HepG2 (cell line): ENCODE measurements around the gene UBASH3A. TPM values are rescaled to one million over a fixed set of nuclear protein-coding genes. Genes with fewer than 3 reads are reported as not detected.

Experiments
- ATAC-seq: fragments of 200-7000 bp; cut with Tn5 transposase; 3 replicates; pipeline ENCODE4 v1.9.1; 2020; ENCODE audit warnings: mild to moderate bottlenecking, moderate library complexity
- BruUV-seq: library from RNA; stranded (reverse); fragments of 400-500 nt; replicated peaks from 2 replicates; lab custom pipeline; 2021; lab: Mats Ljungman, UMichigan
- CTCF ChIA-PET: fragments of 300-600 bp; formaldehyde crosslinking; extraction: SDS; loops from one replicate; lab custom pipeline; 2021; ENCODE audit warnings: low total read pairs, inconsistent platforms, low intra/inter-chr PET ratio; lab: Yijun Ruan, JAX
- POLR2A ChIA-PET: fragments of 350-600 bp; sonication (Branson Sonifier 250); formaldehyde crosslinking; loops from one replicate; lab custom pipeline; 2020; ENCODE audit warnings: antibody characterized with exemption, inconsistent platforms; lab: Yijun Ruan, JAX
- DNase-seq: peaks from one replicate; pipeline ENCODE4 v3.0.0-alpha.2; 2015; ENCODE audit warnings: low spot score
- FAIRE-seq: peaks from 3 replicates; lab custom pipeline; 2011; peaks lifted over from hg19 to GRCh38; lab: Jason Lieb, UNC
- H2AFZ ChIP-seq: one replicate; pipeline ENCODE4 v1.6.1; 2011; ENCODE audit warnings: low read length, inconsistent platforms
- H3K27ac ChIP-seq: fragments of 300-600 bp; 3 replicates; pipeline ENCODE4 v1.8.0; 2011; ENCODE audit warnings: mixed run types, mild to moderate bottlenecking, mixed read lengths, low read length, inconsistent platforms; ENCODE audit not compliant: insufficient read depth; ENCODE audit errors: extremely low read length
- H3K27me3 ChIP-seq, 2 experiments: fragments of 200-600 bp in 1 of 2; 2 replicates in 1 of 2; 3 replicates in 1 of 2; pipeline versions ENCODE4 v1.6.0 to v1.8.0; 2011; ENCODE audit warnings: low read length in 2 of 2, mild to moderate bottlenecking in 2 of 2, moderate library complexity in 2 of 2, inconsistent platforms in 1 of 2; ENCODE audit not compliant: insufficient read depth in 2 of 2, control insufficient read depth in 1 of 2
- H3K36me3 ChIP-seq, 2 experiments: fragments of 200-600 bp in 1 of 2; replicated peaks in 1 of 2; 2 replicates in 1 of 2; 3 replicates in 1 of 2; pipeline versions ENCODE4 v1.5.1 to v1.8.0; 2011; ENCODE audit warnings: low read length in 2 of 2, inconsistent platforms in 1 of 2; ENCODE audit not compliant: insufficient read depth in 2 of 2, control insufficient read depth in 1 of 2
- H3K4me1 ChIP-seq: 2 replicates; pipeline ENCODE4 v1.5.1; 2012; ENCODE audit warnings: low read length, inconsistent platforms; ENCODE audit not compliant: insufficient read depth
- H3K4me2 ChIP-seq: 2 replicates; pipeline ENCODE4 v1.6.0; 2011; ENCODE audit warnings: low read depth, low read length, inconsistent platforms
- H3K4me3 ChIP-seq, 3 experiments: fragments of 200-600 bp in 1 of 3; sonication (generic), shearing (Covaris generic) in 1 of 3; replicated peaks in 1 of 3; 2 replicates each; pipeline ENCODE4 v1.5.1; 2011 to 2016; ENCODE audit warnings: low read length in 3 of 3, inconsistent platforms in 2 of 3, low read depth in 2 of 3, mild to moderate bottlenecking in 2 of 3, control low read depth in 1 of 3, mixed read lengths in 1 of 3; ENCODE audit not compliant: insufficient read depth in 1 of 3
- H3K79me2 ChIP-seq: one replicate; pipeline ENCODE4 v1.6.1; 2011; ENCODE audit warnings: low read length, inconsistent platforms; ENCODE audit not compliant: insufficient read depth
- H3K9ac ChIP-seq: 2 replicates; pipeline ENCODE4 v1.6.0; 2011; ENCODE audit warnings: mild to moderate bottlenecking, low read depth, low read length, inconsistent platforms; ENCODE audit not compliant: insufficient read depth
- H3K9me3 ChIP-seq: 2 replicates; pipeline ENCODE4 v1.5.1; 2012; ENCODE audit warnings: mild to moderate bottlenecking, low read length
- H4K20me1 ChIP-seq: 2 replicates; pipeline ENCODE4 v1.6.0; 2011; ENCODE audit warnings: inconsistent platforms, mild to moderate bottlenecking, low read length, moderate library complexity; ENCODE audit not compliant: insufficient read depth
- ARNT2 ChIP-seq: sonication (generic); formaldehyde crosslinking; IDR thresholded peaks from 2 replicates; pipeline ENCODE4 v1.8.0; 2022; ENCODE audit warnings: mild to moderate bottlenecking, low read depth, missing genetic modification reagents, moderate library complexity
- BRF2 ChIP-seq: sonication (generic); formaldehyde crosslinking; IDR thresholded peaks from 2 replicates; pipeline ENCODE4 v1.8.1; 2022; ENCODE audit warnings: mild to moderate bottlenecking, missing genetic modification reagents
- CHCHD3 ChIP-seq: sonication (generic); formaldehyde crosslinking; IDR thresholded peaks from 2 replicates; pipeline ENCODE4 v1.8.0; 2022; ENCODE audit warnings: mild to moderate bottlenecking, missing genetic modification reagents, moderate library complexity
- FOXO4 ChIP-seq: sonication (generic); formaldehyde crosslinking; conservative IDR thresholded peaks from 2 replicates; pipeline ENCODE4 v1.8.1; 2023; ENCODE audit warnings: missing genetic modification reagents
- IRX3 ChIP-seq: sonication (generic); formaldehyde crosslinking; IDR thresholded peaks from 2 replicates; pipeline ENCODE4 v1.8.1; 2023; ENCODE audit warnings: mild to moderate bottlenecking, low read depth, missing genetic modification reagents, borderline replicate concordance
- KDM5B ChIP-seq: sonication (generic); formaldehyde crosslinking; IDR thresholded peaks from 2 replicates; pipeline ENCODE4 v1.4.0; 2020; ENCODE audit warnings: missing genetic modification reagents, mild to moderate bottlenecking, borderline replicate concordance
- MEIS1 ChIP-seq: sonication (generic); formaldehyde crosslinking; IDR thresholded peaks from 2 replicates; pipeline ENCODE4 v1.9.0; 2021; ENCODE audit warnings: mild to moderate bottlenecking, missing genetic modification reagents, moderate library complexity, borderline replicate concordance
- MZF1 ChIP-seq: sonication (generic); formaldehyde crosslinking; IDR thresholded peaks from 2 replicates; pipeline ENCODE4 v1.8.1; 2023; ENCODE audit warnings: mild to moderate bottlenecking, missing genetic modification reagents, borderline replicate concordance
- PAWR ChIP-seq: sonication (generic); formaldehyde crosslinking; IDR thresholded peaks from 2 replicates; pipeline ENCODE4 v1.4.0; 2020; ENCODE audit warnings: missing genetic modification reagents, mild to moderate bottlenecking, borderline replicate concordance
- PBX3 ChIP-seq: sonication (generic); formaldehyde crosslinking; IDR thresholded peaks from 2 replicates; pipeline ENCODE4 v1.8.1; 2023; ENCODE audit warnings: missing genetic modification reagents, inconsistent platforms, borderline replicate concordance
- RORA ChIP-seq: sonication (generic); formaldehyde crosslinking; IDR thresholded peaks from 2 replicates; pipeline ENCODE4 v1.5.0; 2020; ENCODE audit warnings: mild to moderate bottlenecking, missing genetic modification reagents, moderate library complexity
- SIN3B ChIP-seq: fragments of 150-350 bp; IDR thresholded peaks from 2 replicates; pipeline ENCODE4 v1.6.1; 2014; ENCODE audit warnings: low read length
- TERF1 ChIP-seq: sonication (generic); formaldehyde crosslinking; IDR thresholded peaks from 2 replicates; pipeline ENCODE4 v1.8.0; 2022; ENCODE audit warnings: mild to moderate bottlenecking, missing genetic modification reagents, moderate library complexity
- ZC3H13 ChIP-seq: sonication (generic); formaldehyde crosslinking; IDR thresholded peaks from 2 replicates; pipeline ENCODE4 v1.8.1; 2023; ENCODE audit warnings: mild to moderate bottlenecking, missing genetic modification reagents, moderate library complexity
- ZC3H4 ChIP-seq: sonication (generic); formaldehyde crosslinking; IDR thresholded peaks from 2 replicates; pipeline ENCODE4 v1.4.0; 2020; ENCODE audit warnings: missing genetic modification reagents, borderline replicate concordance
- ZFP36L1 ChIP-seq: sonication (generic); formaldehyde crosslinking; IDR thresholded peaks from 2 replicates; pipeline ENCODE4 v1.8.0; 2022; ENCODE audit warnings: mild to moderate bottlenecking, missing genetic modification reagents, moderate library complexity
- ZNF724P ChIP-seq: sonication (generic); formaldehyde crosslinking; IDR thresholded peaks from 2 replicates; pipeline ENCODE4 v1.8.0; 2022; ENCODE audit warnings: missing genetic modification reagents, borderline replicate concordance
- ZNF761 ChIP-seq: sonication (generic); formaldehyde crosslinking; conservative IDR thresholded peaks from 2 replicates; pipeline ENCODE4 v1.4.0; 2020; ENCODE audit warnings: mild to moderate bottlenecking, missing genetic modification reagents
- WGBS: methylation state at CpG from one replicate; pipeline ENCODE4 v1.1.6; 2017; ENCODE audit warnings: low lambda C conversion rate; 5-methylcytosine and 5-hydroxymethylcytosine counted together
- in situ Hi-C: cut with HindIII; loops from 2 replicates; pipeline ENCODE4 v1.10.0; 2017; ENCODE audit warnings: low pct_unique_long_range_greater_than_20kb; ENCODE audit not compliant: extremely low pct_ligation_motif_present
- intact Hi-C: fragments of 100-400 bp; cut with micrococcal nuclease; formaldehyde crosslinking; loops from one replicate; pipeline ENCODE4 v1.10.0; 2022; ENCODE audit not compliant: unreplicated experiment
- polyA plus RNA-seq, 8 experiments: library from polyadenylated mRNA; depleted of rRNA in 3 of 8; stranded (reverse) in 7 of 8; unstranded in 1 of 8; fragments of >200 nt; fragmentation: Illumina TruSeq in 4 of 8; extraction: Trizol in 4 of 8; gene quantifications; 2 replicates each; pipeline versions ENCODE4 v1.2.1 to v1.2.3, GENCODE V29; 2011 to 2016; ENCODE audit warnings: low read depth in 4 of 8, missing spikeins in 1 of 8, mixed read lengths in 1 of 8; ENCODE audit not compliant: insufficient read depth in 1 of 8
- total RNA-seq, 5 experiments: library from RNA; depleted of rRNA; stranded (reverse); fragments of >200 nt; fragmentation: Illumina TruSeq; extraction: Trizol; gene quantifications; 2 replicates each; pipeline ENCODE4 v1.2.3, GENCODE V29; 2016; ENCODE audit warnings: low read depth in 1 of 5

UBASH3A gene
- total and polyA plus RNA-seq, 2 of the 13 experiments (the other 11 are each of a cell fraction or from before 2014, with no cell fraction given), result not detected

- FAIRE-seq (no peak), ATAC-seq (no peak)
- peaks cover 19% of the 10 kb centered on the region for H3K4me1 ChIP-seq
- TF ChIP-seq CHCHD3 (CRISPR knock-in tag), result no peak
- no peak for TF ChIP-seq MEIS1 (CRISPR knock-in tag)
- TF ChIP-seq ZFP36L1 (CRISPR knock-in tag), result no peak
- no peak for TF ChIP-seq ZC3H13 (CRISPR knock-in tag)
- no peak for TF ChIP-seq ZC3H4 (CRISPR knock-in tag)
- no peak for TF ChIP-seq IRX3 (CRISPR knock-in tag)
- TF ChIP-seq ZNF724P (CRISPR knock-in tag), result no peak
- TF ChIP-seq TERF1, result no peak
- TF ChIP-seq PAWR, result no peak
- no peak for TF ChIP-seq FOXO4 (CRISPR knock-in tag)
- TF ChIP-seq MZF1 (CRISPR knock-in tag), result no peak
- no peak for TF ChIP-seq RORA
- TF ChIP-seq SIN3B, result no peak
- no peak for TF ChIP-seq PBX3
- TF ChIP-seq ZNF761 (CRISPR knock-in tag), result no peak
- no peak for TF ChIP-seq ARNT2 (CRISPR knock-in tag)
- TF ChIP-seq BRF2 (CRISPR knock-in tag), result no peak
- no peak for TF ChIP-seq KDM5B (CRISPR knock-in tag)
- TF ChIP-seq, all 625 proteins: peak for 0
- intact Hi-C loops, result no loop called here
- 79% methylated on average over 5 of the region's 8 CpGs for WGBS
- Histone ChIP-seq H4K20me1 (no peaks in the 10 kb centered on the region), H3K9ac (no peak overlapping the region), H3K36me3 (no peaks in the 10 kb centered on the region), H3K4me2 (no peak overlapping the region), H3K4me3 (no peak overlapping the region), H2AFZ (no peak overlapping the region), H3K27ac (no peak overlapping the region), H3K9me3 (no peaks in the 10 kb centered on the region), H3K27me3 (peaks cover 1 to 9% of the 10 kb centered on the region in 2 experiments; a peak in 4 of 5 replicates), H3K79me2 (no peaks in the 10 kb centered on the region)
- in situ Hi-C loops, result no loop called here
- ChIA-PET CTCF (no interaction called here), POLR2A (no interaction called here)
- no TSS peak for BruUV-seq
- DNase-seq, result no peak
These were observed 10.4 kb downstream of the UBASH3A start for GRCh38 chr21:42414066-42414465.
